ENCODE results near the gene IQSEC1. TPM values are rescaled to one million over a fixed set of nuclear protein-coding genes. Genes with fewer than 3 reads are reported as not detected.
A peak's percentile ranks its signal among the peaks of the same experiment; 100 is the strongest.

Gene IQSEC1
- total RNA-seq, 1 donor from 2014 or later: 34.2 TPM

- Mint-ChIP-seq H3K36me3 (ENCODE audit: insufficient read depth) (no peaks in the 10 kb centered on the region), H3K27ac (no peak overlapping the region), H3K4me3 (ENCODE audit: low read depth) (no peak overlapping the region), H3K9me3 (ENCODE audit: low read depth) (no peaks in the 10 kb centered on the region), H3K4me1 (ENCODE audit: low read depth) (no peaks in the 10 kb centered on the region), H3K27me3 (peaks cover 9% of the 10 kb centered on the region)
- DNase-seq (ENCODE audit: low spot score, unreplicated experiment): no peak
- TF ChIP-seq, protein P1, sequence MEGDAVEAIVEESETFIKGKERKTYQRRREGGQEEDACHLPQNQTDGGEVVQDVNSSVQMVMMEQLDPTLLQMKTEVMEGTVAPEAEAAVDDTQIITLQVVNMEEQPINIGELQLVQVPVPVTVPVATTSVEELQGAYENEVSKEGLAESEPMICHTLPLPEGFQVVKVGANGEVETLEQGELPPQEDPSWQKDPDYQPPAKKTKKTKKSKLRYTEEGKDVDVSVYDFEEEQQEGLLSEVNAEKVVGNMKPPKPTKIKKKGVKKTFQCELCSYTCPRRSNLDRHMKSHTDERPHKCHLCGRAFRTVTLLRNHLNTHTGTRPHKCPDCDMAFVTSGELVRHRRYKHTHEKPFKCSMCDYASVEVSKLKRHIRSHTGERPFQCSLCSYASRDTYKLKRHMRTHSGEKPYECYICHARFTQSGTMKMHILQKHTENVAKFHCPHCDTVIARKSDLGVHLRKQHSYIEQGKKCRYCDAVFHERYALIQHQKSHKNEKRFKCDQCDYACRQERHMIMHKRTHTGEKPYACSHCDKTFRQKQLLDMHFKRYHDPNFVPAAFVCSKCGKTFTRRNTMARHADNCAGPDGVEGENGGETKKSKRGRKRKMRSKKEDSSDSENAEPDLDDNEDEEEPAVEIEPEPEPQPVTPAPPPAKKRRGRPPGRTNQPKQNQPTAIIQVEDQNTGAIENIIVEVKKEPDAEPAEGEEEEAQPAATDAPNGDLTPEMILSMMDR (IDR thresholded peaks at IDR 0.05; ENCODE audit: unreplicated experiment): no peak
These were observed 20.5 kb upstream of the IQSEC1 start for GRCh38 chr3:13093687-13094086.

DNA sequence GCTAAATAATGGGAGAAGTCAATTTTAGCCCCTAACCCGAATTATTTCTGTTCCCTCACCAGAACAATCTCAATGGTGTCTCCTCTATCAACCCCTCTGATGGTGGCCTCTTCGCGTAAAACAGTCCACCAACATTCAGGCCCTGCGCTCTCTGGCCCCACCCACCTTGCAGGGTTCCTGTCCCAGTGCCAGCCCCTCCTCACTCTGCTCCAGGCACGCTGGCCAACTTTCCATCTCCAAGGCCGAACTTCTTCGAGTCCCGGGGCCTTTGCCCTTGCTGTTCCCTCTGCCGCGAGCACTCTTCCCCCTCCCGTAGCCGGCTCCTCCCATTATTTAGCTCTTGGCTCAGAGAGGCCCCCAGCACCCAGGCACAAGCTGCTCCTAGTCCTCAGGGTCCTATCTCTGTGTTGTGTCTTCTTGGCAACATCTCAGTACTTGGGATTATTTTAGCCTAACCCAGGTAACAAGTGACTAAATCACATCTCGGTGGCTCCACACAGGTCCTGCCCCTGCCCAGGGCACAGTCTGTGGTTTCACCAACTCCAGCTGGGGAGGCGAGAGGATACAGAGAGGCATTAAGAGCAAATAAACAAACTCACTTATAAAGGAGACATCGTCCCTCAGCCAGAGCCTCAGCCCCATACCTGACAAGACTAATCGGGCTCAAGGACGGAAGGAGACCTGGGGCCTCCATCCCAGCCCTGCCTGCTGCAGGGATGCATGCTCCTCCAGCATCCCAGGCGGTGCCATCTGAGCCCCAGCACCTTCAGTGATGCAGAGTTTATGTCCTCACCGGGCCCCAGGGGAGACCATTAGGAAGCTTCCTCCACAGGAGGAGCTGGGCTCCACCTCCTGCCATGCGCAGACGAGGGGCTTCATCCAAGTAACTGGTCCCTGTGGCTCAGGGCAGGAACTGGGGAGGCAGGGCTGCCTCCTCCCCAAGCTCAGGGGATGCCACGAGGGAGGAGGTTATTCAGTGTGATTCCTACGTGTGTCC is 19.7 kb upstream of the IQSEC1 start:
- H3K4me3 Mint-ChIP-seq (ENCODE audit: low read depth): no peak overlapping the region
- H3K27me3 Mint-ChIP-seq: peaks cover 9% of the 10 kb centered on the region
- H3K36me3 Mint-ChIP-seq (ENCODE audit: insufficient read depth): no peaks in the 10 kb centered on the region
- H3K4me1 Mint-ChIP-seq (ENCODE audit: low read depth): no peaks in the 10 kb centered on the region
- no peak overlapping the region for H3K27ac Mint-ChIP-seq
- TF ChIP-seq, protein P1 (IDR thresholded peaks at IDR 0.05; ENCODE audit: unreplicated experiment): no peak
- no peak for DNase-seq (ENCODE audit: low spot score, unreplicated experiment)
- H3K9me3 Mint-ChIP-seq (ENCODE audit: low read depth): no peaks in the 10 kb centered on the region

GRCh38 chr3:13091898-13092611 is 18.8 kb upstream of the IQSEC1 start:
- Mint-ChIP-seq H3K27me3 (peaks cover 11% of the 10 kb centered on the region), H3K36me3 (ENCODE audit: insufficient read depth) (no peaks in the 10 kb centered on the region), H3K27ac (no peak overlapping the region), H3K4me1 (ENCODE audit: low read depth) (no peaks in the 10 kb centered on the region), H3K4me3 (ENCODE audit: low read depth) (no peak overlapping the region), H3K9me3 (ENCODE audit: low read depth) (no peaks in the 10 kb centered on the region)
- peak; percentile 82 for DNase-seq (ENCODE audit: low spot score, unreplicated experiment)
- TF ChIP-seq, protein P1 (IDR thresholded peaks at IDR 0.05; ENCODE audit: unreplicated experiment): peak; percentile 97

DNA sequence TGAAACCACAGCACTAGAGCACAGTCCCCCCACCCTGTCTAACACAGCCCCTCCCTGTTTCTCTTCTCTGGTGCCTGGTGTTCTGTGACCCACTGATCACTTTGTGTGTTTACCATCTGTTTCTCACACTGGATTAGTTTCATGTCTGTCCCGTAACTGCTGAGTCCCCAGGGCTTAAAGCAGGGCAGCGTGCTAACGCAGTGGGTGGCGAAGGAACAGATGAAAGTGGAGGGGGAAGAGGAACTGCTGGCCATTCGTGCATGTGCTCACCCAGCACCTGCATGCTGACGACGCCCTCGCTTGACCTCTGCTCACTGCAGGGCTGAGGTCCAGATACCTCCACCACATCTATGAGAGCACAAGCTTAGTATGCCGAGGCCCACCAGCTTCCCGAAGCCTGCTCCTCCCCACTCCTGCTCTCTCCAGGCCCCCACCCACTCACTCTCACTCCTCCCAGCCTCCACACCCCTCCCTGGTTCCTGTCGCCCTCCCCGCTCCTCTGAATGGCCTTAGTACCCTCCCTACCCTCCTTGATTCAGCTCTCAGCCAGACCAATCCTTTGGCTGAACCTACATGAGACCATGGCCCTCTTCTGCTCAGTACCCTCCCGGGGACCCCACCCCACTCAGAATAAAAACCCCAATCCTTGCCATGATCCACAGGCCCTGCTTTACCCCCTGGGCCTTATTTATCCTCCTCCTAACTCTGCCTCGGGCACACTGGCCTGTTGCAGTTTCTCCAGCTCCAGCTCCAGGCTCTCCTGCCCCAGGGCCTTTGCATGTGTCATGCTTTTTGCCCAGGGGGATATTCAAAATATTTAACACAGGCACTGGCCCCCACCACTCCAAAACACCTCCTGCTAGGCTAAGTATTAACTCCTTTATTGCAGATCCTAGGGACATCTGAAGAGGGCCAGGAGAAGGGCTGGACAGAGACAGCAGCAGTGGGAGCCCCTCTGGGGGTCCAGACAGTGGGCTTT is 15.1 kb upstream of the IQSEC1 start:
- no peaks in the 10 kb centered on the region for H3K4me1 Mint-ChIP-seq (ENCODE audit: low read depth)
- no peak for DNase-seq (ENCODE audit: low spot score, unreplicated experiment)
- no peak overlapping the region for H3K4me3 Mint-ChIP-seq (ENCODE audit: low read depth)
- H3K27ac Mint-ChIP-seq: no peak overlapping the region
- TF ChIP-seq, protein P1 (IDR thresholded peaks at IDR 0.05; ENCODE audit: unreplicated experiment): no peak
- H3K9me3 Mint-ChIP-seq (ENCODE audit: low read depth): no peaks in the 10 kb centered on the region
- H3K27me3 Mint-ChIP-seq: peaks cover 7% of the 10 kb centered on the region
- H3K36me3 Mint-ChIP-seq (ENCODE audit: insufficient read depth): no peaks in the 10 kb centered on the region
